ENCODE data around the gene ZNF483. TPM values are rescaled to one million over a fixed set of nuclear protein-coding genes. Genes with fewer than 3 reads are reported as not detected.

Gene ZNF483
- total RNA-seq, 1 donor from 2014 or later: 0.26 TPM

GRCh38 chr9:111599955-111600343, 75.0 kb downstream of the ZNF483 start:
- H3K36me3 ChIP-seq (ENCODE audit: control insufficient read depth, insufficient read depth, low read length): peaks cover 14% of the 10 kb centered on the region
- H3K27me3 ChIP-seq (ENCODE audit: control insufficient read depth, insufficient read depth, low read length): no peaks in the 10 kb centered on the region
- no peak for DNase-seq (ENCODE audit: low read depth)
- FAIRE-seq: no peak
- no peak for TF ChIP-seq CTCF (IDR thresholded peaks at IDR 0.05; ENCODE audit: insufficient read depth, low read length, severe bottlenecking)
- H3K4me3 ChIP-seq (ENCODE audit: low read depth, low read length): peak overlapping the region; percentile 72

- H3K36me3 ChIP-seq (ENCODE audit: control insufficient read depth, insufficient read depth, low read length): peaks cover 7% of the 10 kb centered on the region
- no peak overlapping the region for H3K4me3 ChIP-seq (ENCODE audit: low read depth, low read length)
- no peaks in the 10 kb centered on the region for H3K27me3 ChIP-seq (ENCODE audit: control insufficient read depth, insufficient read depth, low read length)
- TF ChIP-seq CTCF (IDR thresholded peaks at IDR 0.05; ENCODE audit: insufficient read depth, low read length, severe bottlenecking): no peak
- DNase-seq (ENCODE audit: low read depth) (peak; percentile 82), FAIRE-seq (no peak)
These were observed 76.4 kb downstream of the ZNF483 start for GRCh38 chr9:111601237-111602018.

GRCh38 chr9:111603041-111603440, 78.1 kb downstream of the ZNF483 start:
- H3K36me3 ChIP-seq (ENCODE audit: control insufficient read depth, insufficient read depth, low read length): no peaks in the 10 kb centered on the region
- TF ChIP-seq CTCF (IDR thresholded peaks at IDR 0.05; ENCODE audit: insufficient read depth, low read length, severe bottlenecking): no peak
- DNase-seq (ENCODE audit: low read depth): no peak
- H3K4me3 ChIP-seq (ENCODE audit: low read depth, low read length): no peak overlapping the region
- H3K27me3 ChIP-seq (ENCODE audit: control insufficient read depth, insufficient read depth, low read length): no peaks in the 10 kb centered on the region
- no peak for FAIRE-seq

GRCh38 chr9:111604054-111604615, 79.2 kb downstream of the ZNF483 start:
- DNase-seq (ENCODE audit: low read depth): no peak
- no peak overlapping the region for H3K4me3 ChIP-seq (ENCODE audit: low read depth, low read length)
- no peaks in the 10 kb centered on the region for H3K36me3 ChIP-seq (ENCODE audit: control insufficient read depth, insufficient read depth, low read length)
- FAIRE-seq: no peak
- no peak for TF ChIP-seq CTCF (IDR thresholded peaks at IDR 0.05; ENCODE audit: insufficient read depth, low read length, severe bottlenecking)
- no peaks in the 10 kb centered on the region for H3K27me3 ChIP-seq (ENCODE audit: control insufficient read depth, insufficient read depth, low read length)

- TF ChIP-seq CTCF (IDR thresholded peaks at IDR 0.05; ENCODE audit: insufficient read depth, low read length, severe bottlenecking): no peak
- FAIRE-seq (no peak), DNase-seq (ENCODE audit: low read depth) (no peak)
- H3K4me3 ChIP-seq (ENCODE audit: low read depth, low read length): no peak overlapping the region
- H3K27me3 ChIP-seq (ENCODE audit: control insufficient read depth, insufficient read depth, low read length): no peaks in the 10 kb centered on the region
- no peaks in the 10 kb centered on the region for H3K36me3 ChIP-seq (ENCODE audit: control insufficient read depth, insufficient read depth, low read length)
These were observed 80.1 kb downstream of the ZNF483 start for GRCh38 chr9:111605041-111605559.
